Muscle layer of duodenum (tissue), 2 donors: ENCODE measurements around the gene NEK2.

ENCODE experiments used
- H3K27ac ChIP-seq: one replicate; pipeline ENCODE4 v1.7.0; 2013; ENCODE audit warnings: mild to moderate bottlenecking, low read length
- H3K27me3 ChIP-seq: one replicate; pipeline ENCODE4 v1.7.0; 2013; ENCODE audit warnings: low read depth, mild to moderate bottlenecking, control low read depth, low read length
- H3K36me3 ChIP-seq, 2 donors: one replicate each; pipeline ENCODE4 v1.7.0; 2013; ENCODE audit warnings: low read length in 2 of 2, control low read depth in 1 of 2, mild to moderate bottlenecking in 1 of 2; ENCODE audit not compliant: insufficient read depth in 2 of 2, control insufficient read depth in 1 of 2
- H3K4me1 ChIP-seq, 2 donors: one replicate each; pipeline ENCODE4 v1.7.0; 2013; ENCODE audit warnings: low read length in 2 of 2, mild to moderate bottlenecking in 2 of 2, control low read depth in 1 of 2, moderate library complexity in 1 of 2; ENCODE audit not compliant: insufficient read depth in 2 of 2, control insufficient read depth in 1 of 2
- H3K4me3 ChIP-seq, 2 donors: one replicate each; pipeline ENCODE4 v1.7.0; 2013; ENCODE audit warnings: low read length in 2 of 2, low read depth in 1 of 2, mild to moderate bottlenecking in 1 of 2
- H3K9me3 ChIP-seq, 2 donors: one replicate each; pipeline ENCODE4 v1.7.0; 2013; ENCODE audit warnings: low read length in 2 of 2, control low read depth in 1 of 2, mild to moderate bottlenecking in 1 of 2; ENCODE audit not compliant: control insufficient read depth in 1 of 2
- donor health status: healthy.

The NEK2 gene

DNA sequence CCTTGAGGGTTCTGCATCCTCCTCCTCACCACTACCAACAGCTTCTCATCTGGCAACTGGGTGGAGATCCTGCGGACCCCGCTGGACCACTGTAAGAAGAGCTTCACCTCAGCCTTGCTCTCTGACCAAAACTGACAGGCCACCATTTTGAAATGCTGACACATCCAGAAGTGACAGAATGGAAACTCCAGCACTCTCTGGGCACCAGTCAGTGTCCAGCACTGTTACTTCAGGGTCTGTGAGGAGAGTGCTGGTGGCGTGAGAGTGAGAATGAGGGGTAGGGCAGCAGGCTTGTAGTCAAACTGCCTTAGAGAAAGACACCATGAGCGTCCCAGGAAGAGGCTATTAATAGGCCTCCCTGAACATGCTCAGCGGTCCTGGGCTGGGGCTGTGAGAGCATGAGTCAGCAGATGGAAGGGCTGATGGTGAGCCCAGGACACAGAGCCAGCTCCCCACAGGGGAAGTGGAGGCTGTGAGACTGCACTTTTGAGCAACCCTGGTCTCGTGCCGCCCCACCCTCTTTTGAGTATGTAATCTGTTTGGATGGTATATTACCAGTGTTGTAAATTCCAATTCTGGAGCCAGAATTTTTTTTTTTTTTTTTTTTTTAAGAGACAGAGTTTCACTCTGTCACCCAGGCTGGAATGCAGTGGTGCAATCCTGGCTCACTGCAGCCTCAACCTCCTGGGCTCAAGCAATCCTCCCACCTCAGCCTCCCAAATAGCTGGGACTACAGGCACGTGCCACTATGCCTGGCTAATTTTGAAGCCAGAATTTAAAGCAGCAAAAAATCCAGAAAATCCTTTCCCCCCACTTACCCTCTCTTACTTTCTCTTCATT lies 62.1 kb downstream of the NEK2 start:
- no peaks in the 10 kb centered on the region for H3K9me3 ChIP-seq
- H3K4me1 ChIP-seq, result peaks cover 7 to 15% of the 10 kb centered on the region in 2 donors
- H3K36me3 ChIP-seq, result no peaks in the 10 kb centered on the region
- peak overlapping the region; percentile 3 for H3K27ac ChIP-seq
- no peaks in the 10 kb centered on the region for H3K27me3 ChIP-seq
- H3K4me3 ChIP-seq, result no peak overlapping the region

DNA sequence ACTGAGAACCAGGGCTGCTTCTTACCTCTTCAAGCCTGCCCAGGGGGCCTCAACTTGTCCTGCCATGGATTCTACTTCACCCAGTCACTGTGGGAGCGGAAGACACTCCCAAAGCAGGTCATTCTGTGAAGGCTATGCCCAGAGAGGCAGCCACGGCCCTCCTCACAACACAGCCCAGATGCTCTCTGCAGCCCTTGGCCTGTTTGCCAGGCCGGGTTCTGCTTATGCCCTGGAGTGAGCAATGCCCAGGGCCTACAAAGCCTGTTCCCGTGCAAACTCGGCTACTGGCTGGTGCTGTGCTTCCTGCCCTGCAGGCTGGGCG lies 62.7 kb downstream of the NEK2 start:
- H3K4me3 ChIP-seq, result no peak overlapping the region
- H3K4me1 ChIP-seq, result peaks cover 7 to 15% of the 10 kb centered on the region in 2 donors
- no peaks in the 10 kb centered on the region for H3K27me3 ChIP-seq
- H3K36me3 ChIP-seq, result no peaks in the 10 kb centered on the region
- H3K27ac ChIP-seq, result peak overlapping the region; percentile 3
- H3K9me3 ChIP-seq, result no peaks in the 10 kb centered on the region
